HG02970 (cell line): ENCODE data around the gene ABCC4.
"Not testable (repeated sequence)": the region's sequence is repeated elsewhere in the genome, so short reads cannot be mapped to it uniquely, and the experiment has no call there.

Source experiments
- ATAC-seq: cut with Tn5 transposase; IDR thresholded peaks from one replicate; pipeline ENCODE4 v1.9.1; 2021; ENCODE audit warnings: mild to moderate bottlenecking, moderate library complexity, moderate number of reproducible peaks; ENCODE audit not compliant: unreplicated experiment, low FRiP score

The ABCC4 gene

GRCh38 chr13:95174517-95174916, 126.7 kb downstream of the ABCC4 start:
- no peak for ATAC-seq

GRCh38 chr13:95168191-95168590, 133.1 kb downstream of the ABCC4 start:
- no peak for ATAC-seq

GRCh38 chr13:95167003-95167402, 134.2 kb downstream of the ABCC4 start:
- not testable (repeated sequence) for ATAC-seq

GRCh38 chr13:95164830-95165229, 136.4 kb downstream of the ABCC4 start:
- ATAC-seq: no peak

- ATAC-seq: no peak
Observed at GRCh38 chr13:95160112-95160906, 140.9 kb downstream of the ABCC4 start.

- no peak for ATAC-seq
Observed at GRCh38 chr13:95159458-95159857, 141.8 kb downstream of the ABCC4 start.

- no peak for ATAC-seq
Observed at GRCh38 chr13:95156208-95156607, 145.0 kb downstream of the ABCC4 start.

- no peak for ATAC-seq
Observed at GRCh38 chr13:95155504-95155903, 145.7 kb downstream of the ABCC4 start.

GRCh38 chr13:95155093-95155492, 146.2 kb downstream of the ABCC4 start:
- no peak for ATAC-seq

- ATAC-seq: no peak
Observed at GRCh38 chr13:95154413-95154886, 146.8 kb downstream of the ABCC4 start.

GRCh38 chr13:95153647-95154412, 147.4 kb downstream of the ABCC4 start:
- ATAC-seq: no peak

GRCh38 chr13:95151942-95152587, 149.2 kb downstream of the ABCC4 start:
- ATAC-seq: no peak

GRCh38 chr13:95150555-95150954, 150.7 kb downstream of the ABCC4 start:
- no peak for ATAC-seq

- no peak for ATAC-seq
Observed at GRCh38 chr13:95146486-95146885, 154.8 kb downstream of the ABCC4 start.

- no peak for ATAC-seq
Observed at GRCh38 chr13:95145587-95145986, 155.7 kb downstream of the ABCC4 start.

GRCh38 chr13:95140502-95140901, 160.7 kb downstream of the ABCC4 start:
- no peak for ATAC-seq

- no peak for ATAC-seq
Observed at GRCh38 chr13:95138876-95139585, 162.2 kb downstream of the ABCC4 start.

GRCh38 chr13:95137096-95137495, 164.2 kb downstream of the ABCC4 start:
- no peak for ATAC-seq

GRCh38 chr13:95136638-95137037, 164.6 kb downstream of the ABCC4 start:
- ATAC-seq: no peak

- ATAC-seq: no peak
Observed at GRCh38 chr13:95133498-95133897, 167.8 kb downstream of the ABCC4 start.
